ENCODE measurements around the gene ISCA1.
"Not testable (repeated sequence)": the region's sequence is repeated elsewhere in the genome, so short reads cannot be mapped to it uniquely, and the experiment has no call there.

The ISCA1 gene

GRCh38 chr9:86308687-86309086 is 26.3 kb upstream of the ISCA1 start:
- no peak for TF ChIP-seq CTCF (IDR thresholded peaks at IDR 0.05; ENCODE audit: low read depth, low read length, missing control alignments)
- Histone ChIP-seq H3K27ac (no peak overlapping the region), H3K27me3 (replicated peaks) (no peaks in the 10 kb centered on the region), H3K4me3 (ENCODE audit: low read depth, low read length) (no peak overlapping the region), H3K36me3 (replicated peaks) (peaks cover 53% of the 10 kb centered on the region)
- in situ Hi-C loops (cut with HindIII; ENCODE audit: low pct_ligation_motif_present, low sequenced_read_pairs): no loop called here
- DNase-seq: no peak

- H3K27ac ChIP-seq: no peak overlapping the region
- in situ Hi-C loops (cut with HindIII; ENCODE audit: low pct_ligation_motif_present, low sequenced_read_pairs): no loop called here
- no peak overlapping the region for H3K4me3 ChIP-seq (ENCODE audit: low read depth, low read length)
- no peak for DNase-seq
- no peaks in the 10 kb centered on the region for H3K27me3 ChIP-seq (replicated peaks)
- no peak for TF ChIP-seq CTCF (IDR thresholded peaks at IDR 0.05; ENCODE audit: low read depth, low read length, missing control alignments)
- H3K36me3 ChIP-seq (replicated peaks): peaks cover 58% of the 10 kb centered on the region
These were observed 21.9 kb upstream of the ISCA1 start for GRCh38 chr9:86304236-86304730.

- in situ Hi-C loops (cut with HindIII; ENCODE audit: low pct_ligation_motif_present, low sequenced_read_pairs): no loop called here
- Histone ChIP-seq H3K4me3 (ENCODE audit: low read depth, low read length) (no peak overlapping the region), H3K36me3 (replicated peaks) (peaks cover 61% of the 10 kb centered on the region), H3K27ac (no peak overlapping the region), H3K27me3 (replicated peaks) (no peaks in the 10 kb centered on the region)
- no peak for DNase-seq
- TF ChIP-seq CTCF (IDR thresholded peaks at IDR 0.05; ENCODE audit: low read depth, low read length, missing control alignments): no peak
These were observed 21.1 kb upstream of the ISCA1 start for GRCh38 chr9:86303316-86303975.

- H3K4me3 ChIP-seq (ENCODE audit: low read depth, low read length): no peak overlapping the region
- no peak overlapping the region for H3K27ac ChIP-seq
- no peaks in the 10 kb centered on the region for H3K27me3 ChIP-seq (replicated peaks)
- in situ Hi-C loops (cut with HindIII; ENCODE audit: low pct_ligation_motif_present, low sequenced_read_pairs): no loop called here
- H3K36me3 ChIP-seq (replicated peaks): peaks cover 60% of the 10 kb centered on the region
- no peak for DNase-seq
- no peak for TF ChIP-seq CTCF (IDR thresholded peaks at IDR 0.05; ENCODE audit: low read depth, low read length, missing control alignments)
These were observed 19.3 kb upstream of the ISCA1 start for GRCh38 chr9:86301686-86302085.

GRCh38 chr9:86300701-86301100 is 18.4 kb upstream of the ISCA1 start:
- H3K27me3 ChIP-seq (replicated peaks): no peaks in the 10 kb centered on the region
- no peak for DNase-seq
- peaks cover 63% of the 10 kb centered on the region for H3K36me3 ChIP-seq (replicated peaks)
- no peak overlapping the region for H3K4me3 ChIP-seq (ENCODE audit: low read depth, low read length)
- no peak overlapping the region for H3K27ac ChIP-seq
- no peak for TF ChIP-seq CTCF (IDR thresholded peaks at IDR 0.05; ENCODE audit: low read depth, low read length, missing control alignments)
- in situ Hi-C loops (cut with HindIII; ENCODE audit: low pct_ligation_motif_present, low sequenced_read_pairs): no loop called here

GRCh38 chr9:86298873-86299272 is 16.5 kb upstream of the ISCA1 start:
- in situ Hi-C loops (cut with HindIII; ENCODE audit: low pct_ligation_motif_present, low sequenced_read_pairs): no loop called here
- DNase-seq: no peak
- Histone ChIP-seq H3K27ac (no peak overlapping the region), H3K27me3 (replicated peaks) (no peaks in the 10 kb centered on the region), H3K4me3 (ENCODE audit: low read depth, low read length) (no peak overlapping the region), H3K36me3 (replicated peaks) (peaks cover 58% of the 10 kb centered on the region)
- TF ChIP-seq CTCF (IDR thresholded peaks at IDR 0.05; ENCODE audit: low read depth, low read length, missing control alignments): no peak

- in situ Hi-C loops (cut with HindIII; ENCODE audit: low pct_ligation_motif_present, low sequenced_read_pairs); DNase-seq; H3K4me3 ChIP-seq (ENCODE audit: low read depth, low read length); H3K27ac ChIP-seq; H3K27me3 ChIP-seq (replicated peaks); H3K36me3 ChIP-seq (replicated peaks): not testable (repeated sequence)
These were observed 8.0 kb upstream of the ISCA1 start for GRCh38 chr9:86290341-86290740.

Measured in brain microvascular endothelial cell (primary cell).